Neuronal stem cell (in vitro differentiated cells): ENCODE data around the gene ALDH6A1.

ENCODE experiments used
- DNase-seq: peaks from one replicate; pipeline ENCODE4 v3.0.0-alpha.2; 2013; ENCODE audit warnings: low spot score
- H2AFZ ChIP-seq: one replicate; pipeline ENCODE4 v1.6.1; 2013; ENCODE audit warnings: mild to moderate bottlenecking, low read length, inconsistent platforms
- H2AK5ac ChIP-seq: 2 replicates; pipeline ENCODE4 v1.6.1; 2013; ENCODE audit warnings: low read depth, mild to moderate bottlenecking, inconsistent platforms, low read length, moderate library complexity, mixed read lengths
- H2BK120ac ChIP-seq: 2 replicates; pipeline ENCODE4 v1.6.1; 2013; ENCODE audit warnings: low read depth, mild to moderate bottlenecking, inconsistent platforms, low read length, moderate library complexity, mixed read lengths
- H2BK12ac ChIP-seq: one replicate; pipeline ENCODE4 v1.6.1; 2013; ENCODE audit warnings: low read length, inconsistent platforms
- H2BK15ac ChIP-seq: 2 replicates; pipeline ENCODE4 v1.6.1; 2013; ENCODE audit warnings: mild to moderate bottlenecking, low read length, inconsistent platforms, mixed read lengths
- H2BK5ac ChIP-seq: one replicate; pipeline ENCODE4 v1.6.1; 2013; ENCODE audit warnings: inconsistent platforms, mild to moderate bottlenecking, low read length, moderate library complexity
- H3K14ac ChIP-seq: one replicate; pipeline ENCODE4 v1.6.1; 2013; ENCODE audit warnings: low read length, inconsistent platforms
- H3K18ac ChIP-seq: 2 replicates; pipeline ENCODE4 v1.6.1; 2013; ENCODE audit warnings: low read length, inconsistent platforms
- H3K23ac ChIP-seq: 2 replicates; pipeline ENCODE4 v1.6.1; 2013; ENCODE audit warnings: low read depth, mild to moderate bottlenecking, mixed read lengths, low read length, inconsistent platforms; ENCODE audit not compliant: poor library complexity
- H3K27ac ChIP-seq: replicated peaks from 3 replicates; pipeline ENCODE4 v1.5.1; 2013; ENCODE audit warnings: low read length, inconsistent platforms
- H3K27me3 ChIP-seq, 3 experiments: 2 replicates each; pipeline ENCODE4 v1.6.1; 2013; ENCODE audit warnings: low read length in 3 of 3, mild to moderate bottlenecking in 2 of 3, inconsistent platforms in 1 of 3, low read depth in 1 of 3, mixed read lengths in 1 of 3, moderate library complexity in 1 of 3; ENCODE audit not compliant: control insufficient read depth in 3 of 3, insufficient read depth in 3 of 3
- H3K36me3 ChIP-seq, 2 donors: replicated peaks in 1 of 2; 2 replicates each; pipeline ENCODE4 v1.6.1; 2013; ENCODE audit warnings: low read length in 2 of 2; ENCODE audit not compliant: control insufficient read depth in 2 of 2, insufficient read depth in 2 of 2
- H3K4ac ChIP-seq: 2 replicates; pipeline ENCODE4 v1.6.1; 2013; ENCODE audit warnings: inconsistent platforms, mild to moderate bottlenecking, low read length, moderate library complexity
- H3K4me1 ChIP-seq, 2 donors: 1 replicate in 1 of 2; 2 replicates in 1 of 2; pipeline ENCODE4 v1.6.1; 2013; ENCODE audit warnings: low read length in 2 of 2, low read depth in 1 of 2; ENCODE audit not compliant: control insufficient read depth in 2 of 2, insufficient read depth in 1 of 2
- H3K4me2 ChIP-seq: one replicate; pipeline ENCODE4 v1.6.1; 2013; ENCODE audit warnings: mild to moderate bottlenecking, low read length, inconsistent platforms; ENCODE audit not compliant: insufficient read depth, poor library complexity, severe bottlenecking
- H3K4me3 ChIP-seq, 2 donors: 2 replicates each; pipeline ENCODE4 v1.5.1; 2013; ENCODE audit warnings: low read length in 2 of 2, mild to moderate bottlenecking in 2 of 2, inconsistent platforms in 1 of 2, moderate library complexity in 1 of 2
- H3K79me1 ChIP-seq: one replicate; pipeline ENCODE4 v1.6.1; 2013; ENCODE audit warnings: low read depth, mild to moderate bottlenecking, inconsistent platforms, low read length, moderate library complexity
- H3K9ac ChIP-seq: one replicate; pipeline ENCODE4 v1.6.1; 2013; ENCODE audit warnings: mild to moderate bottlenecking, low read depth, low read length, inconsistent platforms; ENCODE audit not compliant: poor library complexity
- H3K9me3 ChIP-seq, 2 donors: replicated peaks in 1 of 2; 2 replicates each; pipeline versions ENCODE3 to v1.6.1; 2013; ENCODE audit warnings: low read length in 2 of 2, mild to moderate bottlenecking in 2 of 2, inconsistent platforms in 1 of 2, low read depth in 1 of 2, mixed read lengths in 1 of 2, moderate library complexity in 1 of 2; ENCODE audit not compliant: control insufficient read depth in 2 of 2, insufficient read depth in 1 of 2
- H4K8ac ChIP-seq: one replicate; pipeline ENCODE4 v1.6.1; 2013; ENCODE audit warnings: low read depth, mild to moderate bottlenecking, inconsistent platforms, low read length, moderate library complexity
- H4K91ac ChIP-seq: one replicate; pipeline ENCODE4 v1.6.1; 2013; ENCODE audit warnings: low read length, low read depth, mild to moderate bottlenecking, inconsistent platforms; ENCODE audit not compliant: poor library complexity
- WGBS, 2 donors: extraction: QIAGEN DNeasy Blood & Tissue Kit; methylation state at CpG; one replicate each; pipeline ENCODE4 v1.1.7; 2013; ENCODE audit warnings: missing lambda C conversion rate in 2 of 2, mixed read lengths in 1 of 2; ENCODE audit not compliant: insufficient read length in 2 of 2, insufficient replicate concordance in 1 of 2; ENCODE audit errors: extremely low coverage in 2 of 2; 5-methylcytosine and 5-hydroxymethylcytosine counted together

Gene ALDH6A1

GRCh38 chr14:74035556-74035955 lies 48.7 kb downstream of the ALDH6A1 start:
- no CpG with 5 or more reads among the region's 4 CpGs for WGBS, 2 donors
- H2BK5ac ChIP-seq, result no peak overlapping the region
- DNase-seq, result no peak

GRCh38 chr14:74034572-74034971 lies 49.7 kb downstream of the ALDH6A1 start:
- H3K14ac ChIP-seq, result no peak overlapping the region
- H2BK120ac ChIP-seq, result no peak overlapping the region
- no peak overlapping the region for H4K91ac ChIP-seq
- no peak overlapping the region for H3K27ac ChIP-seq
- no peaks in the 10 kb centered on the region for H3K4me1 ChIP-seq
- no peaks in the 10 kb centered on the region for H3K79me1 ChIP-seq
- no peak overlapping the region for H4K8ac ChIP-seq
- no peak overlapping the region for H3K4ac ChIP-seq
- no peak overlapping the region for H3K4me3 ChIP-seq
- no CpG with 5 or more reads among the region's 3 CpGs for WGBS, 2 donors
- H2AFZ ChIP-seq, result no peak overlapping the region
- H3K4me2 ChIP-seq, result no peak overlapping the region
- no peak overlapping the region for H3K23ac ChIP-seq
- H3K27me3 ChIP-seq, result no peaks in the 10 kb centered on the region
- H3K9ac ChIP-seq, result no peak overlapping the region
- H2AK5ac ChIP-seq, result no peak overlapping the region
- no peak overlapping the region for H2BK15ac ChIP-seq
- no peak overlapping the region for H2BK5ac ChIP-seq
- no peak overlapping the region for H3K18ac ChIP-seq
- no peaks in the 10 kb centered on the region for H3K36me3 ChIP-seq
- no peak for DNase-seq
- no peak overlapping the region for H2BK12ac ChIP-seq
- no peaks in the 10 kb centered on the region for H3K9me3 ChIP-seq

More at GRCh38 chr14:74035556-74035955, 48.7 kb downstream of the ALDH6A1 start:
- Histone ChIP-seq H3K9ac (no peak overlapping the region), H3K18ac (no peak overlapping the region), H2BK120ac (no peak overlapping the region), H3K4me3 (no peak overlapping the region), H3K36me3 (no peaks in the 10 kb centered on the region), H3K27me3 (no peaks in the 10 kb centered on the region), H2AFZ (no peak overlapping the region), H3K79me1 (no peaks in the 10 kb centered on the region), H3K14ac (no peak overlapping the region), H2AK5ac (no peak overlapping the region), H4K8ac (no peak overlapping the region), H3K9me3 (no peaks in the 10 kb centered on the region), H3K4me2 (no peak overlapping the region), H4K91ac (no peak overlapping the region), H3K4ac (no peak overlapping the region), H2BK12ac (no peak overlapping the region), H3K23ac (no peak overlapping the region), H3K4me1 (no peaks in the 10 kb centered on the region), H2BK15ac (no peak overlapping the region), H3K27ac (no peak overlapping the region)

- Histone ChIP-seq H2BK15ac (no peak overlapping the region), H3K79me1 (no peaks in the 10 kb centered on the region), H4K91ac (no peak overlapping the region), H3K4me2 (no peak overlapping the region), H3K27me3 (no peaks in the 10 kb centered on the region), H2BK12ac (no peak overlapping the region), H3K4me3 (no peak overlapping the region), H2BK120ac (no peak overlapping the region), H3K27ac (no peak overlapping the region), H2AFZ (no peak overlapping the region), H3K23ac (no peak overlapping the region), H3K9ac (no peak overlapping the region), H3K36me3 (no peaks in the 10 kb centered on the region), H3K4me1 (no peaks in the 10 kb centered on the region), H3K14ac (no peak overlapping the region), H3K4ac (no peak overlapping the region), H2BK5ac (no peak overlapping the region), H3K18ac (no peak overlapping the region), H4K8ac (no peak overlapping the region), H2AK5ac (no peak overlapping the region), H3K9me3 (no peaks in the 10 kb centered on the region)
- no CpG with 5 or more reads among the region's 3 CpGs for WGBS, 2 donors
- no peak for DNase-seq
Observed at GRCh38 chr14:74029136-74029535, 55.1 kb downstream of the ALDH6A1 start.

- H4K91ac ChIP-seq, result no peak overlapping the region
- no peak overlapping the region for H2AK5ac ChIP-seq
- H2BK5ac ChIP-seq, result no peak overlapping the region
- H3K23ac ChIP-seq, result no peak overlapping the region
- H3K14ac ChIP-seq, result no peak overlapping the region
- no peak overlapping the region for H3K4me2 ChIP-seq
- no peak overlapping the region for H2BK120ac ChIP-seq
- H2BK12ac ChIP-seq, result no peak overlapping the region
- H2BK15ac ChIP-seq, result no peak overlapping the region
- DNase-seq, result no peak
- H3K36me3 ChIP-seq, result no peaks in the 10 kb centered on the region
- no CpG with 5 or more reads among the region's 4 CpGs for WGBS, 2 donors
- H3K9ac ChIP-seq, result no peak overlapping the region
- no peak overlapping the region for H3K18ac ChIP-seq
- H3K27me3 ChIP-seq, result no peaks in the 10 kb centered on the region
- no peaks in the 10 kb centered on the region for H3K9me3 ChIP-seq
- H3K4me1 ChIP-seq, result peaks cover 2 to 7% of the 10 kb centered on the region in 2 donors
- no peak overlapping the region for H3K4me3 ChIP-seq
- no peak overlapping the region for H3K27ac ChIP-seq
- H3K4ac ChIP-seq, result no peak overlapping the region
- H2AFZ ChIP-seq, result no peak overlapping the region
- no peaks in the 10 kb centered on the region for H3K79me1 ChIP-seq
- H4K8ac ChIP-seq, result no peak overlapping the region
Observed at GRCh38 chr14:74022346-74022745, 61.9 kb downstream of the ALDH6A1 start.
